ENCODE data around the gene LIN52.
"Not testable (repeated sequence)": the region's sequence is repeated elsewhere in the genome, so short reads cannot be mapped to it uniquely, and the experiment has no call there.

LIN52 gene

DNA sequence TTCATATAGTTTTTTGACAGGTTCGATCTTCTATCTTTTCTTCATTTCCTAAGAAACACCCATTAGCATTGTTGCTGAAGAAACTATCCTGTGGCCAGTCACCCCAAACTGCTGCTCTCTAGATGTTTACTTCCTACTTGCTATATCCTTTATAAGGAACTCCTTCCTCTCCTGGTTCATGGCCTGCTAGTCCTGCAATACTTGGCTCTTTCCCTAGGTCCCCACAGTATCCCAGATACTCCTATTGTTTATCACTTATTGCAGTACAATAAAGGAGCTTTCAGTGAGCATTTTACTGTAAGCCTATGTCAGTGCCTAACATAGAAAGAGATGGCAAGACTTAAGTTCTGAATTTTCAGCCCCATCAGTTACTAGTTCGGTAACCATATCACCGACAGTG is 3.3 kb upstream of the LIN52 start:
- no peak overlapping the region for H3K4me3 Mint-ChIP-seq
- no peaks in the 10 kb centered on the region for H3K9me3 Mint-ChIP-seq
- CTCF ChIA-PET, result interaction anchor here (1.3 kb wide), 1 partner anchor 172 kb away, joined by 3 read pairs; no protein-coding TSS in a partner anchor
- H3K4me1 Mint-ChIP-seq, result peaks cover 36% of the 10 kb centered on the region
- no peak overlapping the region for H3K27ac Mint-ChIP-seq
- no peak for DNase-seq
- no peaks in the 10 kb centered on the region for H3K27me3 Mint-ChIP-seq
- no peaks in the 10 kb centered on the region for H3K36me3 Mint-ChIP-seq

DNA sequence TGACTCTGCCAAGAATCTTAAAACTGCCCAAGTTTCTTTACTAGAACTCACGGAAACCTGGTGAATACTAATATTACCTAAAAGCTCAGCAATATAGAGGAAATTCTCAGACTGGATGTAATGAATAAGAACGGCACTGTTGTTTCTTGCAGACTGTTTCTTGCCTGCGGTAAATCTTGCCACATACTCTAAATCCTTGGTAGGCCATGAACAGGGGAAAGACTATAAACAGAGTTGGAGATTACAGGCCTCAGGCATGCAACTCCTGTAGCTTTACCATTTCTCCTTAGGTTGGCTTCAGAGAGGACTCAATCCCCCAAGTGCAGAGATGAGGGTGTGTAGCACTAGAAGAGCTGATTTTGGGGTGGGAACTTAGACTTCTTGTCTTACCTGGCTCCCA is 1.6 kb upstream of the LIN52 start:
- DNase-seq, result no peak
- Mint-ChIP-seq H3K36me3 (peaks cover 2% of the 10 kb centered on the region), H3K27me3 (no peaks in the 10 kb centered on the region), H3K4me3 (peak overlapping the region; percentile 99), H3K4me1 (peaks cover 42% of the 10 kb centered on the region), H3K27ac (peak overlapping the region; percentile 97), H3K9me3 (no peaks in the 10 kb centered on the region)
- CTCF ChIA-PET, result interaction anchor here (0.7 to 1.5 kb wide), 2 partner anchors 12 to 16 kb away, joined by 3 to 5 read pairs; no protein-coding TSS in a partner anchor

DNA sequence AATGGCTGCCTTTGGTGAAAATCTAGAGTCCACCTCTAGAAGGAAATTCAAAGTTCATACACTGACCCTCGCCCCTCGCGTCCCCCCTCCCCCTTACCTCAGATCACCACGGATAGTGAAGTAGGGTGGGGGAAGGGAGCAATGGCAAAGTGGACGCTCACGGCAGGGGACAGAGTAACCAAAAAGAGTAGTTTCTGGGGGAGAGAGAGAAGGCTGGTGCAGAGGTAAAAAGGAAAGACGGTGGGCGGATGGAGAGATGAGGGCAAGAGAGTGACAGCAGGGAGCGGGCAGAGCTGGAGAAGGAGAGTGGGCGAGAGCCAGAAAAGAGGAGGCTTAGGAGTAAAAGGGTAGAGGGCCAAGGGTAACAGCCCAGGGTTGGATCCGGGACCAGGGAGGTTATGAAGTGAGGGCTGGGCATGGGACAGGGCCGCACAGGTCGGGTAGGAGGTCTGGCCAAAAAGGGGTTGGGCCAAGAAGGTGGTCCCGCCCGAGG is 926 bp upstream of the LIN52 start:
- Mint-ChIP-seq H3K27me3 (no peaks in the 10 kb centered on the region), H3K4me1 (peaks cover 46% of the 10 kb centered on the region), H3K4me3 (peak overlapping the region; percentile 99)

DNA sequence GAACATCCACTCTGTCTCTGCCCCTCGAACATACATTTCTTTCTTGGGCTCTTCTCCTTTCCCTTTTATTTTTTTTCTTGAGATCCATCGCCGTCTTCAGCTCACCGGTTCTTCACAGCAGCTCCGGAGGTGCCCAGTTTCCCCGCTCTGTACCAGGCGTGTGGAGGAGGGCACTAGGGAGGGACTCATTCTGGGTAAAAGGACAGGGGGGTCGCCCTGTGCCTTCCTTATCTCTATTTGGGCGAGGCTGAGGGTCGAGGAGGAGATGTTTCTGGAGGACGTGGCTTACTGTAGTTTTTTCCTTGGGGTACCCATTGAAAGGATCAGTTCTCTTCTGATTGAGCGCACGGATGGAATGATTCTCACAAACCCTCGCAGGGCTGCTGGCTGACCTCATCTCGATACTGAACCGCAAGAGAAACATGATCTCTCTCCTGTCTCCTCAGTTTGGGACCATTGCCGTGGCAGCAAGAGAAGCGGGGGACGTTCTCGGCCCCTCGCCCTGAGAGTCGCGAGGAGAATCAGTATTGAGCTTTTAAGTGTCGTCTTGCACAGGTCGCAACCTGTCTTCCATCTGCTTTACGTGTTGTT is 386 bp downstream of the LIN52 start:
- Mint-ChIP-seq H3K9me3 (peaks cover 2% of the 10 kb centered on the region), H3K4me3 (peak overlapping the region; percentile 99), H3K27me3 (no peaks in the 10 kb centered on the region), H3K4me1 (peaks cover 50% of the 10 kb centered on the region), H3K27ac (peak overlapping the region; percentile 97), H3K36me3 (peaks cover 7% of the 10 kb centered on the region)
- DNase-seq, result peak; percentile 24
- CTCF ChIA-PET, result no interaction called here

More for the DNA sequence above, 926 bp upstream of the LIN52 start:
- no peak for DNase-seq
- no peaks in the 10 kb centered on the region for H3K9me3 Mint-ChIP-seq
- CTCF ChIA-PET, result interaction anchor here (0.7 to 1.5 kb wide), 2 partner anchors 12 to 16 kb away, joined by 3 to 5 read pairs; no protein-coding TSS in a partner anchor
- H3K27ac Mint-ChIP-seq, result peak overlapping the region; percentile 97
- peaks cover 4% of the 10 kb centered on the region for H3K36me3 Mint-ChIP-seq

DNA sequence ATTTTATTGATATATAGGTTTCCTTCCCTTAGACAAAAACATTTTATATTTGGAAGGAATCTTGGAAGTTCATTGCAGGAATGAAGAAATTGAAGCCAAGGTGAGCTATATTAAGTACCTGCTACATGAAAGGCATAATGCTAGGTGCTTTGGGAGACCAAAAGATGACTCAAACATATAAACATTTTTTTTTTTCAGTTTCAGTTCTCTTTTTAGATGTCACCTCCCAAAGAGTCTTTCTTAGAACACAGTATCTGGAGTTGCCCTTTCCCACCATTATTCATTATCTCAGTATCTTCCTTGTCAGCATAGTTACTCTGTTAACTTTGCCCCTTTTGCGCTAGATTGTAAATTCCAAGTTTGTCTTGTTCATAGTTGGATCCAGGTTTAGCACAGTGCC is 1.1 kb downstream of the LIN52 start:
- no peak for DNase-seq
- H3K27me3 Mint-ChIP-seq, result no peaks in the 10 kb centered on the region
- CTCF ChIA-PET, result no interaction called here
- peak overlapping the region; percentile 99 for H3K4me3 Mint-ChIP-seq
- H3K9me3 Mint-ChIP-seq, result peaks cover 2% of the 10 kb centered on the region
- peak overlapping the region; percentile 97 for H3K27ac Mint-ChIP-seq
- H3K36me3 Mint-ChIP-seq, result peaks cover 10% of the 10 kb centered on the region
- H3K4me1 Mint-ChIP-seq, result peaks cover 50% of the 10 kb centered on the region

DNA sequence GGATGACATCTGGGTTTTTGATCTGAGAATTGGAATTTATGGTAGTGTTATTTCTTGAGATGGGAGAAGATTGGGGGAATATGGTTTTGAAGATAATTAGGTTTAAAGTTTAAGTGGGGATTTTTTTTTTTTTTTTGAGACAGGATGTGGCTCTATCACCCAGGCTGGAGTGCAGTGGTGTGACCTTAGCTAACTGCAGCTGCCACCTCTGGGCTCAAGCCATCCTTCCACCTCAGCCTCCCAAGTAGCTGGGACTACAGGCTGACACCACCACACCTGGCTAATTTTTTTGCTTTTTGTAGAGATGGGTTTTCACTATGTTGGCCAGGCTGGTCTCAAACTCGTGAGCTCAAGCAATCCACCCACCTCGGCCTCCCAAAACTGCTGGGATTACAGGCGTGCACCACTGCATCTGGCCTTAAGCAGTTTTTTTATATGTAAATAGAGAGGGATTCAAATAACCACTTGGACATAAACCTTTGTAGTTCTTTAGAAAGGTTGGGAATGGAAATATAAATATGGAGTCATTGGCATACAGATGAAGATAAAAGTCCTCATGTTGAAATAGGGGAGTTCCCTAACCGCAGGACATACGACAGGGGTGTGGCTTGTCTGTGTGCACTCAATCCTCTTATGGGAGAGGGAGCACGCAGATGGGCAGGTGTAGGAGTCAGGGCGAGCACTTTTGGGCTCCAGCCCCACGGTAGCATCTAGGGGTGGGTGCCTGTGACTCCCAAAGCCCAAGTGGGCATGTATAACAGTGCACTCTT is 4.7 kb downstream of the LIN52 start:
- Mint-ChIP-seq H3K4me1 (peaks cover 30% of the 10 kb centered on the region), H3K27ac (no peak overlapping the region), H3K9me3 (peaks cover 2% of the 10 kb centered on the region), H3K27me3 (no peaks in the 10 kb centered on the region), H3K4me3 (no peak overlapping the region), H3K36me3 (peaks cover 15% of the 10 kb centered on the region)
- CTCF ChIA-PET, result no interaction called here
- DNase-seq, result no peak

DNA sequence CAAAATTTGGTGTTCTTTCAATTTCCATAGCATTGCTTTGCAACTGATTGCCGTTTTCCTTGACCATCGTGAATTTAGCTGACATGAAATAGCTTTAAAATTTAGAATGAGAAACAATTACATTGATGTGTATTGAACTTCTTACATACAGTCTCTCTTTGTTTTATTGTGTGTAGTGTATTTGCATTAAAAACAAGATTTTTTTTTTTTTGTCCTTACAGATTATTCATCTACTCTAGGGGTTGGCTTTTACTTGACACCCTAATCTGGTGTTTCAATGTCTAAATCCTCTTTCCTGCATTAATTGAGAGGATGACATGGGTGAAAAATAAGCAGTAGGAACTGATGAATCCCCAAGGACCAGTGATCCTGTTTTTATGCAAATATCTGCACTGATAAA is 20.6 kb downstream of the LIN52 start:
- no peaks in the 10 kb centered on the region for H3K27me3 Mint-ChIP-seq
- no peaks in the 10 kb centered on the region for H3K9me3 Mint-ChIP-seq
- no peak for DNase-seq
- CTCF ChIA-PET, result no interaction called here
- no peak overlapping the region for H3K4me3 Mint-ChIP-seq
- no peak overlapping the region for H3K27ac Mint-ChIP-seq
- no peaks in the 10 kb centered on the region for H3K4me1 Mint-ChIP-seq
- peaks cover 23% of the 10 kb centered on the region for H3K36me3 Mint-ChIP-seq

DNA sequence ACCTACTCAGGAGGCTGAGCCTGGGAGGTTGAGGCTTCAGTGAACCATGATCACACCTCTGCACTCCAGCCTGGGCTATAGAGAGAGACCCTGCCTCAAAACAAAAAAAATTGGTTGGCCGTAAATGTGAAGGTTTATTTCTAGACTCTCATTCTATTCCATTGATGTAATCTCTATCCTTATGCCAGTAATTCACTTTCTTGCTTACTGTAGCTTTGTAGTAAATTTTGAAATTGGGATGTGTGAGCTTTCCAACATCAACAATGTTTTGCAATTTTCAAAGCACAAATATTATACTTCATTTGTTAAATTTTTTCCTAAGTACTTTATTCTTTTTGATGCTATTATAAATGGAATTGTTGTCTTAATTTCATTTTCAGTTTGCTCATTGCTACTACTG is 24.6 kb downstream of the LIN52 start:
- no peak for DNase-seq
- Mint-ChIP-seq H3K4me1 (no peaks in the 10 kb centered on the region), H3K36me3 (peaks cover 17% of the 10 kb centered on the region), H3K27me3 (no peaks in the 10 kb centered on the region), H3K4me3 (no peak overlapping the region), H3K9me3 (no peaks in the 10 kb centered on the region), H3K27ac (no peak overlapping the region)
- CTCF ChIA-PET, result interaction anchor here (0.9 to 1.2 kb wide), 2 partner anchors 70 to 110 kb away, joined by 3 read pairs; no protein-coding TSS in a partner anchor

DNA sequence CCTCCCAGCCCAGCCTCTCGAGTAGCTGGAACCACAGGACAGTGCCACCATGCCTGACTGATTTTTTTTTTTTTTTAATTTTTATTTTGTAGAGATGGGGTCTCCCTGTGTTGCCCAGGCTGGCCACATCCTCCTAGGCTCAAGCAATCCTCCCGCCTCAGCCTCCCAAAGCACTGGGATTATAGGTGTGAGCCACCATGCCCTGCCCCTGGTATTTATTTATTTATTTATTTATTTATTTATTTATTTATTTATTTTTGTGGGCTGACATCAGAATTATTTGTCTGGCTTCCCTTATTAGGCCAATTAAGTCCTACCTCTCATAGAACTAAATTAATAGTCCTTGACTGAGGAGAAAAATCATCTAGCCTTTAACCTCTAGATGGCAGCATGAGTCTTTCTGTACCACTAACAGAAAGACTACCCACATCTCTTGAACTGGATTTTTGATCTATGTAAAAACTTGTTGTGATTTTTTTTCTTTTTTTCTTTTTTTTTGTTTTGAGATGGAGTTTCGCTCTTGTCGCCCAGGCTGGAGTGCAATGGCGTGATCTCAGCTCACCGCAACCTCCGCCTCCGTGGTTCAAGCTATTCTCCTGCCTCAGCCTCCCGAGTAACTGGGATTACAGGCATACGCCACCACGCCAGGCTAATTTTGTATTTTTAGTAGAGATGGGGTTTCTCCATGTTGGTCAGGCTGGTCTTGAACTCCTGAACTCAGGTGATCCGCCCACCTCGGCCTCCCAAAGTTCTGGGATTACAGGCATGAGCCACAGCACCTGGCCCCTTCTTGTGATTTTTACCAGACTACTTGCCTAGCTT is 26.9 kb downstream of the LIN52 start:
- H3K9me3 Mint-ChIP-seq, DNase-seq, H3K4me1 Mint-ChIP-seq, H3K4me3 Mint-ChIP-seq, H3K27ac Mint-ChIP-seq, H3K27me3 Mint-ChIP-seq: not testable (repeated sequence)
- H3K36me3 Mint-ChIP-seq, result peaks cover 13% of the 10 kb centered on the region
- CTCF ChIA-PET, result interaction anchor here (0.5 to 2.9 kb wide), 12 partner anchors 11 to 895 kb away, joined by 3 to 18 read pairs (median 4); no protein-coding TSS in a partner anchor

DNA sequence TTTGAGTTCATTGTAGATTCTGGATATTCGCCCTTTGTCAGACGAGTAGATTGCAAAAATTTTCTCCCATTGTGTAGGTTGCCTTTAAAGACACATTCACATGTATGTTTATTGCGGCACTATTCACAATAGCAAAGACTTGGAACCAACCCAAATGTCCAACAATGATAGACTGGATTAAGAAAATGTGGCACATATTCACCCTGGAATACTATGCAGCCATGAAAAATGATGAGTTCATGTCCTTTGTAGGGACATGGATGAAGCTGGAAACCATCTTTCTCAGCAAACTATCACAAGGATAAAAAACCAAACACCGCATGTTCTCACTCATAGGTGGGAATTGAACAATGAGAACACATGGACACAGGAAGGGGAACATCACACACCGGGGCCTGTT is 40.7 kb downstream of the LIN52 start:
- H3K27ac Mint-ChIP-seq, DNase-seq, CTCF ChIA-PET, H3K4me1 Mint-ChIP-seq, H3K4me3 Mint-ChIP-seq, H3K9me3 Mint-ChIP-seq, H3K27me3 Mint-ChIP-seq: not testable (repeated sequence)
- H3K36me3 Mint-ChIP-seq, result peaks cover 19% of the 10 kb centered on the region

DNA sequence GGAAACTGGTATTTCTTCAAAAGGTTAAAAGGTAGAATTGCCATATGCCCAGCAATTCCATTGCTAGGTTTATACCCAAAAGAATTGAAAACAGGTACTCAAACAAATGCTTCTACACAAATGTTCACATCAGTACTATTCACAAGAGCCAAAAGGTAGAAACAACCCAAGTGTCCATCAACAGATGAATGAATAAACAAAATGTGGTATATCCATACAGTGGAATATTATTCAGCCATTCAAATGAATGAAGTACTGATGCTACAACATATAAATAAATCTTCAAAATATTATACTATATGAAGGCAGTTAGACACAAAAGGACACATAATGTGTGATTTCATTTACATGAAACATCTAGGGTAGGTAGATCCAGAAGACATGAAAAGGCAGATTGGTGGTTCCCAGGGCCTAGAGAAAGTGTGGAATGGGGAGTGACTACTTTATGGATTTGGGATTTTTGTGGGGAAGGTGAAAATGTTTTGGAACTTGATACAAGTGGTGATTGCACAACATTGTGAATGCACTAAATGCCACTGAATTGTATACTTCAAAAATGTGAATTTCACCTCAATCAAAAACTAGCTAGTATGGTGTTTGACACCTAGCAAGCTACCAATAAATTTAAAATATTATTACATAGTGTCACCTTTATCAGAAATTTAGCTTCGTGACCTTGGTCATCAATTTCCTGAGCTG is 41.7 kb downstream of the LIN52 start:
- Mint-ChIP-seq H3K27ac (no peak overlapping the region), H3K4me1 (no peaks in the 10 kb centered on the region), H3K36me3 (peaks cover 14% of the 10 kb centered on the region), H3K9me3 (no peaks in the 10 kb centered on the region), H3K4me3 (no peak overlapping the region), H3K27me3 (no peaks in the 10 kb centered on the region)
- CTCF ChIA-PET, result no interaction called here
- no peak for DNase-seq

DNA sequence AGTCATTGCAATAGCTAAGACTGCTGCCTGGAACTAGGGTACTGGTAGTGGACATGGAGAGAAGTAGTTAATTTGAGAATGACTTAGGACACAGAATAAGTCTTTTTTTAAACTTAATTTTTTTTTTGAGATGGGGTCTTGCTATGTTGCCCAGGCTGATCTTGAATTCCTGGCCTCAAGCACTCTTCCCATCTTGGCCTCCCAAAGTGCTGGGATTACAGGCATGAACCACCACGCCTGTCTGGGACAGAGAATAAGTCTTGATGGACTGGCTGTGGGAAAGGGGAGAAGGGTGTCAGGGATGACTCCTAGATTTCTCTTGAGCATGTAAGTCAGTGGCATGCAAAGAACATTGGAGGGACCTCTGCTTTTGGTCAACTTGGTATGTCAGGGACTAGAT is 42.9 kb downstream of the LIN52 start:
- no peak overlapping the region for H3K4me3 Mint-ChIP-seq

DNA sequence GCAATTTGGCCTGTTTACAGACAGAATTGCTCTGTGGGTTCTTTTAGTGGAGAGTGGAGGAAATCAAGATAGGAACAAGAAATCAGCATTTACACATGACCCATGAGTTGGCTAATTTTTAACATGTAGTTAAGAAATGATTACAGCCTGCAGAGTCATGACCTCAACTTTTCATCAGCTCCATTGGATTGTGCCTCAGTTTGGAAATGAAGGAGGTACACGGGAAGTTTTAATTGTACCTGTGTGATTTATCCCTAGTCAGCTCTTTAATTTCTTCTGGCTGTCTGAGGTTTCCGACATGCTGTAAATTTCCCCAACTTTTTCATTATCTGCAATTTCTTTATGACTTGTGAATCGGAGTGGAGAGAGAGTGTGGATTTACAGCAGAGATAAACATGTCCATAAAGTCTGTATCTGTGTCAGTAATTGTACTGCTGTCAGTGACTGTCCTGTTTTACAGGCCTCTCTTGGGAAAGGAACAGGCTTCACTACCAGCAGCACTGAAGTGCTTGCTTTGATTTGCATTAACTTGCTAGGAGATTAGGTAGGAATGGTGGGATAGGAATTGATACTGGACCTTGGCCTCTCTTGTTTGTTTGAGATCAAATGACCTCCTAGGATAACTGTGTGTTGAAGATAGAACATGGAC is 49.2 kb downstream of the LIN52 start:
- Mint-ChIP-seq H3K36me3 (peaks cover 3% of the 10 kb centered on the region), H3K27ac (no peak overlapping the region), H3K27me3 (no peaks in the 10 kb centered on the region), H3K9me3 (no peaks in the 10 kb centered on the region), H3K4me1 (peaks cover 21% of the 10 kb centered on the region), H3K4me3 (no peak overlapping the region)
- CTCF ChIA-PET, result no interaction called here
- DNase-seq, result no peak

More for the DNA sequence above, 42.9 kb downstream of the LIN52 start:
- no peak overlapping the region for H3K27ac Mint-ChIP-seq
- no peaks in the 10 kb centered on the region for H3K9me3 Mint-ChIP-seq
- no peaks in the 10 kb centered on the region for H3K4me1 Mint-ChIP-seq
- no peak for DNase-seq
- H3K36me3 Mint-ChIP-seq, result peaks cover 12% of the 10 kb centered on the region
- no peaks in the 10 kb centered on the region for H3K27me3 Mint-ChIP-seq
- CTCF ChIA-PET, result no interaction called here

Measured in activated naive CD4-positive, alpha-beta T cell treated with anti-CD3 and anti-CD28 coated beads, Interleukin-2, amount 10 ng/mL, durations not matched to agents 7 days and 5 days (primary cell).